Neuronal stem cell (in vitro differentiated cells): ENCODE measurements around the gene PPM1B.

Experiments used
- DNase-seq: peaks from one replicate; pipeline ENCODE4 v3.0.0-alpha.2; 2013; ENCODE audit warnings: low spot score
- H2AFZ ChIP-seq: one replicate; pipeline ENCODE4 v1.6.1; 2013; ENCODE audit warnings: mild to moderate bottlenecking, low read length, inconsistent platforms
- H2AK5ac ChIP-seq: 2 replicates; pipeline ENCODE4 v1.6.1; 2013; ENCODE audit warnings: low read depth, mild to moderate bottlenecking, inconsistent platforms, low read length, moderate library complexity, mixed read lengths
- H2BK120ac ChIP-seq: 2 replicates; pipeline ENCODE4 v1.6.1; 2013; ENCODE audit warnings: low read depth, mild to moderate bottlenecking, inconsistent platforms, low read length, moderate library complexity, mixed read lengths
- H2BK12ac ChIP-seq: one replicate; pipeline ENCODE4 v1.6.1; 2013; ENCODE audit warnings: low read length, inconsistent platforms
- H2BK15ac ChIP-seq: 2 replicates; pipeline ENCODE4 v1.6.1; 2013; ENCODE audit warnings: mild to moderate bottlenecking, low read length, inconsistent platforms, mixed read lengths
- H2BK5ac ChIP-seq: one replicate; pipeline ENCODE4 v1.6.1; 2013; ENCODE audit warnings: inconsistent platforms, mild to moderate bottlenecking, low read length, moderate library complexity
- H3K14ac ChIP-seq: one replicate; pipeline ENCODE4 v1.6.1; 2013; ENCODE audit warnings: low read length, inconsistent platforms
- H3K18ac ChIP-seq: 2 replicates; pipeline ENCODE4 v1.6.1; 2013; ENCODE audit warnings: low read length, inconsistent platforms
- H3K23ac ChIP-seq: 2 replicates; pipeline ENCODE4 v1.6.1; 2013; ENCODE audit warnings: low read depth, mild to moderate bottlenecking, mixed read lengths, low read length, inconsistent platforms; ENCODE audit not compliant: poor library complexity
- H3K27ac ChIP-seq: replicated peaks from 3 replicates; pipeline ENCODE4 v1.5.1; 2013; ENCODE audit warnings: low read length, inconsistent platforms
- H3K27me3 ChIP-seq, 3 experiments: 2 replicates each; pipeline ENCODE4 v1.6.1; 2013; ENCODE audit warnings: low read length in 3 of 3, mild to moderate bottlenecking in 2 of 3, inconsistent platforms in 1 of 3, low read depth in 1 of 3, mixed read lengths in 1 of 3, moderate library complexity in 1 of 3; ENCODE audit not compliant: control insufficient read depth in 3 of 3, insufficient read depth in 3 of 3
- H3K36me3 ChIP-seq, 2 donors: replicated peaks in 1 of 2; 2 replicates each; pipeline ENCODE4 v1.6.1; 2013; ENCODE audit warnings: low read length in 2 of 2; ENCODE audit not compliant: control insufficient read depth in 2 of 2, insufficient read depth in 2 of 2
- H3K4ac ChIP-seq: 2 replicates; pipeline ENCODE4 v1.6.1; 2013; ENCODE audit warnings: inconsistent platforms, mild to moderate bottlenecking, low read length, moderate library complexity
- H3K4me1 ChIP-seq, 2 donors: 1 replicate in 1 of 2; 2 replicates in 1 of 2; pipeline ENCODE4 v1.6.1; 2013; ENCODE audit warnings: low read length in 2 of 2, low read depth in 1 of 2; ENCODE audit not compliant: control insufficient read depth in 2 of 2, insufficient read depth in 1 of 2
- H3K4me2 ChIP-seq: one replicate; pipeline ENCODE4 v1.6.1; 2013; ENCODE audit warnings: mild to moderate bottlenecking, low read length, inconsistent platforms; ENCODE audit not compliant: insufficient read depth, poor library complexity, severe bottlenecking
- H3K4me3 ChIP-seq, 2 donors: 2 replicates each; pipeline ENCODE4 v1.5.1; 2013; ENCODE audit warnings: low read length in 2 of 2, mild to moderate bottlenecking in 2 of 2, inconsistent platforms in 1 of 2, moderate library complexity in 1 of 2
- H3K79me1 ChIP-seq: one replicate; pipeline ENCODE4 v1.6.1; 2013; ENCODE audit warnings: low read depth, mild to moderate bottlenecking, inconsistent platforms, low read length, moderate library complexity
- H3K9ac ChIP-seq: one replicate; pipeline ENCODE4 v1.6.1; 2013; ENCODE audit warnings: mild to moderate bottlenecking, low read depth, low read length, inconsistent platforms; ENCODE audit not compliant: poor library complexity
- H3K9me3 ChIP-seq, 2 donors: replicated peaks in 1 of 2; 2 replicates each; pipeline versions ENCODE3 to v1.6.1; 2013; ENCODE audit warnings: low read length in 2 of 2, mild to moderate bottlenecking in 2 of 2, inconsistent platforms in 1 of 2, low read depth in 1 of 2, mixed read lengths in 1 of 2, moderate library complexity in 1 of 2; ENCODE audit not compliant: control insufficient read depth in 2 of 2, insufficient read depth in 1 of 2
- H4K8ac ChIP-seq: one replicate; pipeline ENCODE4 v1.6.1; 2013; ENCODE audit warnings: low read depth, mild to moderate bottlenecking, inconsistent platforms, low read length, moderate library complexity
- H4K91ac ChIP-seq: one replicate; pipeline ENCODE4 v1.6.1; 2013; ENCODE audit warnings: low read length, low read depth, mild to moderate bottlenecking, inconsistent platforms; ENCODE audit not compliant: poor library complexity
- WGBS, 2 donors: extraction: QIAGEN DNeasy Blood & Tissue Kit; methylation state at CpG; one replicate each; pipeline ENCODE4 v1.1.7; 2013; ENCODE audit warnings: missing lambda C conversion rate in 2 of 2, mixed read lengths in 1 of 2; ENCODE audit not compliant: insufficient read length in 2 of 2, insufficient replicate concordance in 1 of 2; ENCODE audit errors: extremely low coverage in 2 of 2; 5-methylcytosine and 5-hydroxymethylcytosine counted together

Gene PPM1B

GRCh38 chr2:44267796-44268648 is 99.3 kb downstream of the PPM1B start:
- WGBS, 2 donors, result no CpG with 5 or more reads among the region's 7 CpGs
- no peak for DNase-seq

GRCh38 chr2:44269831-44270230 is 101.2 kb downstream of the PPM1B start:
- H3K27me3 ChIP-seq, result no peaks in the 10 kb centered on the region
- H3K4me3 ChIP-seq, result no peak overlapping the region
- no peak for DNase-seq
- H3K36me3 ChIP-seq, result no peaks in the 10 kb centered on the region
- peaks cover 0 to 5% of the 10 kb centered on the region in 2 donors for H3K9me3 ChIP-seq
- H3K14ac ChIP-seq, result no peak overlapping the region
- H3K18ac ChIP-seq, result no peak overlapping the region
- H3K9ac ChIP-seq, result no peak overlapping the region
- no peak overlapping the region for H4K8ac ChIP-seq
- no peak overlapping the region for H3K4me2 ChIP-seq
- H2BK15ac ChIP-seq, result no peak overlapping the region
- H3K4me1 ChIP-seq, result peaks cover 7 to 8% of the 10 kb centered on the region in 2 donors
- no peak overlapping the region for H3K4ac ChIP-seq
- no peak overlapping the region for H2BK5ac ChIP-seq
- H2AK5ac ChIP-seq, result no peak overlapping the region
- no peak overlapping the region for H2BK120ac ChIP-seq
- H3K79me1 ChIP-seq, result no peaks in the 10 kb centered on the region
- no peak overlapping the region for H2AFZ ChIP-seq
- H2BK12ac ChIP-seq, result no peak overlapping the region
- H3K27ac ChIP-seq, result no peak overlapping the region
- no peak overlapping the region for H3K23ac ChIP-seq
- WGBS, 2 donors, result no CpG with 5 or more reads among the region's 1 CpG
- no peak overlapping the region for H4K91ac ChIP-seq

More at GRCh38 chr2:44267796-44268648, 99.3 kb downstream of the PPM1B start:
- H2BK12ac ChIP-seq, result no peak overlapping the region
- H2BK120ac ChIP-seq, result no peak overlapping the region
- H3K4me2 ChIP-seq, result no peak overlapping the region
- no peak overlapping the region for H3K4me3 ChIP-seq
- H3K4me1 ChIP-seq, result peaks cover 7 to 8% of the 10 kb centered on the region in 2 donors
- H3K36me3 ChIP-seq, result no peaks in the 10 kb centered on the region
- H3K23ac ChIP-seq, result no peak overlapping the region
- H3K79me1 ChIP-seq, result no peaks in the 10 kb centered on the region
- H2BK15ac ChIP-seq, result no peak overlapping the region
- H3K14ac ChIP-seq, result no peak overlapping the region
- H3K4ac ChIP-seq, result no peak overlapping the region
- H2AFZ ChIP-seq, result peak overlapping the region; percentile 65
- H2AK5ac ChIP-seq, result no peak overlapping the region
- no peaks in the 10 kb centered on the region for H3K27me3 ChIP-seq
- no peak overlapping the region for H3K9ac ChIP-seq
- no peak overlapping the region for H4K91ac ChIP-seq
- no peak overlapping the region for H2BK5ac ChIP-seq
- no peak overlapping the region for H3K18ac ChIP-seq
- H3K9me3 ChIP-seq, result peaks cover 0 to 5% of the 10 kb centered on the region in 2 donors
- H3K27ac ChIP-seq, result no peak overlapping the region
- no peak overlapping the region for H4K8ac ChIP-seq

- no CpG with 5 or more reads among the region's 7 CpGs for WGBS, 2 donors
- no peak overlapping the region for H2BK120ac ChIP-seq
Measured at GRCh38 chr2:44271296-44271695, 102.6 kb downstream of the PPM1B start.

GRCh38 chr2:44273076-44273475 is 104.4 kb downstream of the PPM1B start:
- no peak overlapping the region for H2AFZ ChIP-seq
- peaks cover 0 to 5% of the 10 kb centered on the region in 2 donors for H3K9me3 ChIP-seq
- H2BK12ac ChIP-seq, result no peak overlapping the region
- H3K27ac ChIP-seq, result no peak overlapping the region
- no peak overlapping the region for H3K4me3 ChIP-seq
- no peak overlapping the region for H3K18ac ChIP-seq
- H4K91ac ChIP-seq, result no peak overlapping the region
- no peak overlapping the region for H2BK5ac ChIP-seq
- no peak overlapping the region for H3K23ac ChIP-seq
- peaks cover 2% of the 10 kb centered on the region in 2 donors for H3K4me1 ChIP-seq
- no peak overlapping the region for H2BK15ac ChIP-seq
- no peak overlapping the region for H3K9ac ChIP-seq
- H3K27me3 ChIP-seq, result no peaks in the 10 kb centered on the region
- no peak overlapping the region for H3K4me2 ChIP-seq
- no peak overlapping the region for H3K4ac ChIP-seq
- no peaks in the 10 kb centered on the region for H3K79me1 ChIP-seq
- no peak overlapping the region for H2BK120ac ChIP-seq
- H3K14ac ChIP-seq, result no peak overlapping the region
- WGBS, 2 donors, result no CpG with 5 or more reads among the region's 3 CpGs
- H4K8ac ChIP-seq, result no peak overlapping the region
- H2AK5ac ChIP-seq, result no peak overlapping the region
- H3K36me3 ChIP-seq, result no peaks in the 10 kb centered on the region
- no peak for DNase-seq

More at GRCh38 chr2:44271296-44271695, 102.6 kb downstream of the PPM1B start:
- Histone ChIP-seq H4K8ac (no peak overlapping the region), H2BK15ac (no peak overlapping the region), H2BK5ac (no peak overlapping the region), H3K4ac (no peak overlapping the region), H3K4me3 (no peak overlapping the region), H3K36me3 (no peaks in the 10 kb centered on the region), H3K18ac (no peak overlapping the region), H2AK5ac (no peak overlapping the region), H4K91ac (no peak overlapping the region), H3K27ac (no peak overlapping the region), H2AFZ (peak overlapping the region; percentile 29), H3K4me1 (peaks cover 7 to 8% of the 10 kb centered on the region in 2 donors), H3K9me3 (peaks cover 0 to 5% of the 10 kb centered on the region in 2 donors), H3K14ac (no peak overlapping the region), H2BK12ac (no peak overlapping the region), H3K23ac (no peak overlapping the region), H3K27me3 (no peaks in the 10 kb centered on the region), H3K79me1 (no peaks in the 10 kb centered on the region), H3K9ac (no peak overlapping the region), H3K4me2 (no peak overlapping the region)
- no peak for DNase-seq
